GM10248 (cell line): ENCODE results near the gene NIP7.
"Not testable (repeated sequence)": the region's sequence is repeated elsewhere in the genome, so short reads cannot be mapped to it uniquely, and the experiment has no call there.

ENCODE experiments used
- CTCF ChIA-PET: fragments of 300-600 bp; sonication (Branson Sonifier 250); formaldehyde crosslinking; extraction: SDS; loops from one replicate; lab custom pipeline; 2021; ENCODE audit warnings: antibody characterized with exemption; lab: Yijun Ruan, JAX
- POLR2A ChIA-PET: fragments of 350-650 bp; sonication (Branson Sonifier 250); formaldehyde crosslinking; extraction: SDS; loops from one replicate; lab custom pipeline; 2020; ENCODE audit warnings: antibody characterized with exemption; lab: Yijun Ruan, JAX
- DNase-seq: peaks from one replicate; pipeline ENCODE4 v3.0.0; 2012; ENCODE audit errors: extremely low spot score
- CTCF ChIP-seq: IDR thresholded peaks from 2 replicates; pipeline ENCODE4 v1.5.1; 2012; ENCODE audit warnings: mild to moderate bottlenecking, low read depth; ENCODE audit errors: extremely low read depth, missing control alignments, control extremely low read depth

NIP7 gene

GRCh38 chr16:69339289-69340094 lies at the start of gene NIP7, which contains the start of gene COG8:
Gene NIP7, plus strand, starts transcription at chr16:69339772. Its CDS starts 58 bp downstream, at chr16:69339830.
Gene COG8, minus strand, starts transcription at chr16:69339564. Its CDS starts 12 bp downstream, at chr16:69339552.
- CTCF ChIA-PET, result interaction anchor here (0.7 to 2.1 kb wide), 12 partner anchors 8 to 88 kb away, joined by 3 to 7 read pairs (median 4); partner anchors contain the start of gene PDF
- peak; percentile 96 for DNase-seq
- POLR2A ChIA-PET, result interaction anchor here (1.3 kb wide), 1 partner anchor 9 kb away, joined by 3 read pairs; the partner anchor contains the start of gene PDF
- TF ChIP-seq CTCF, result peak; percentile 77

GRCh38 chr16:69291657-69292056 lies 47.9 kb upstream of the NIP7 start:
- CTCF ChIA-PET, result interaction anchor here (2.3 kb wide), 1 partner anchor 9 kb away, joined by 8 read pairs; no protein-coding TSS in a partner anchor
- DNase-seq, POLR2A ChIA-PET: not testable (repeated sequence)

DNA sequence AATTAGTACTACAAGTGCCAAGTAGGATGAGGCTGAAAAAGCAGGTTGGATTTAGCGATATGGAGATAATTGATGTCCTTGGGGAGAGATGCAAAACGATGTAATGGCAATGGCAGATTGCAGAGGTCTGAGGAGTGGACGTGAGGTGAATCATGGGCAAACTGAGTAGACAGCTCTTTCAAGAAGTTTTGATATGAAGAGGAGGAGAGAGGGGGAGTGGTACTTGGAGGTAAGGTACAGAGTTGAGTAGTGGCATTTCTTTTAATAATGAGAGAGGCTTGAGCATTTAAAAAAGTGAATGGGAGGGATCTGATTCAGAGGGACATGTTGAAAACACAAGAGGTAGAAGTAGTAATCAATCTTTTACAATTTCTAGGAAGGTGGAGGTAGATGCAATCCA lies 46.2 kb upstream of the NIP7 start:
- POLR2A ChIA-PET, result no interaction called here
- TF ChIP-seq CTCF, result no peak
- CTCF ChIA-PET, result interaction anchor here (1.1 kb wide), 1 partner anchor 151 kb away, joined by 3 read pairs; no protein-coding TSS in a partner anchor

GRCh38 chr16:69294051-69294450 lies 45.5 kb upstream of the NIP7 start:
- ChIA-PET CTCF (interaction anchor here (3.2 kb wide), 1 partner anchor 8 kb away, joined by 11 read pairs; no protein-coding TSS in a partner anchor), POLR2A (no interaction called here)
- TF ChIP-seq CTCF, result no peak
- no peak for DNase-seq

More for the DNA sequence above, 46.2 kb upstream of the NIP7 start:
- no peak for DNase-seq

DNA sequence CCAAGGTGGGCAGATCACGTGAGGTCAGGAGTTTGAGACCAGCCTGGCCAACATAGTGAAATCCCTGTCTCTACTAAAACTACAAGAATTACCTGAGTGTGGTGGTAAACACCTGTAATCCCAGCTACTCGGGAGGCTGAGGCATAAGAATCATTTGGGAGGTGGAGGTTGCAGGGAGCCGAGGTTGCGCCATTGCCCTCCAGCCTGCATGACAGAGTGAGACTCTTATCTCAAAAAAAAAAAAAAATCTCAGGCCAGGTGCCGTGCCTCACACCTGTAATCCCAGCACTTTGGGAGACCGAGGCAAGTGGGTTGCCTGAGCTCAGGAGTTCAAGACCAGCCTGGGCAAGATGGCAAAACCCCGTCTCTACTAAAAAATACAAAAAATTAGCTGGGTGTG lies 42.8 kb upstream of the NIP7 start:
- CTCF ChIA-PET, result interaction anchor here (1.3 to 3.2 kb wide), 2 partner anchors 11 to 29 kb away, joined by 3 to 11 read pairs; no protein-coding TSS in a partner anchor
- DNase-seq, POLR2A ChIA-PET: not testable (repeated sequence)

GRCh38 chr16:69298261-69298660 lies 41.3 kb upstream of the NIP7 start:
- no peak for DNase-seq
- POLR2A ChIA-PET, result no interaction called here
- no peak for TF ChIP-seq CTCF
- CTCF ChIA-PET, result no interaction called here

DNA sequence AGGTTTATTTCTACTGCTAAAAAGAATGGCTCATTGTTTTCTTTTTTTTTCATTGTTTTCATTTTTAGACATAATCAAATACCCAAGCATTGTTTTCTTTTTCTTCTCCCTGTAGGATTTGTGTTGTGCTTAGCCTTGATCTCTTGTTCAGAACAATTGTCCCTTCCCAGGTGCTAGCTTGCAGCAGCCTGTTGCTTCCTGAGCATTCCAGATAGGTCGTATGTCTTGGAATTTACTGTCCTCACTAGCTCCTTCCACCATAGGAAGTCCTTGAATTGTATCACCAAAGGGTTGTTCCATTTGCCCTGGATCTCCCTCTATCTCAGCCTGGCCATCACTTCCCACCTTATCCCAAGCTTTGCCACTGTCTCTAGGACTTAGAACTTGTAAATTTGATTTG lies 38.4 kb upstream of the NIP7 start:
- no peak for TF ChIP-seq CTCF
- CTCF ChIA-PET, result interaction anchor here (0.6 to 2.9 kb wide), 5 partner anchors 9 to 134 kb away, joined by 3 to 8 read pairs (median 5); no protein-coding TSS in a partner anchor
- POLR2A ChIA-PET, result no interaction called here
- no peak for DNase-seq
